Osteoblast (primary cell): ENCODE measurements around the gene DCAF6. TPM values are rescaled to one million over a fixed set of nuclear protein-coding genes. Genes with fewer than 3 reads are reported as not detected.

Experiments used
- DNase-seq: peaks from one replicate; pipeline ENCODE4 v3.0.0; 2011; ENCODE audit warnings: low spot score, mixed read lengths; ENCODE audit not compliant: insufficient read length; ENCODE audit errors: missing footprints
- H2AFZ ChIP-seq: 2 replicates; pipeline ENCODE4 v1.6.0; 2011; ENCODE audit warnings: mild to moderate bottlenecking, low read length
- H3K27ac ChIP-seq: 2 replicates; pipeline ENCODE4 v1.5.1; 2011; ENCODE audit warnings: mild to moderate bottlenecking, low read depth, low read length, moderate library complexity
- H3K27me3 ChIP-seq: 2 replicates; pipeline ENCODE4 v1.6.0; 2012; ENCODE audit warnings: mild to moderate bottlenecking, control low read depth, inconsistent platforms, low read length, moderate library complexity; ENCODE audit not compliant: insufficient read depth
- H3K36me3 ChIP-seq: 2 replicates; pipeline ENCODE4 v1.5.1; 2011; ENCODE audit warnings: mild to moderate bottlenecking, low read length, control low read depth, moderate library complexity; ENCODE audit not compliant: insufficient read depth
- H3K4me1 ChIP-seq: 2 replicates; pipeline ENCODE4 v1.5.1; 2011; ENCODE audit warnings: mild to moderate bottlenecking, low read length, control low read depth, moderate library complexity; ENCODE audit not compliant: insufficient read depth
- H3K4me2 ChIP-seq: 2 replicates; pipeline ENCODE4 v1.6.0; 2011; ENCODE audit warnings: mild to moderate bottlenecking, low read length; ENCODE audit not compliant: insufficient read depth
- H3K4me3 ChIP-seq: fragments of 200-600 bp; sonication (generic); 3 replicates; pipeline ENCODE4 v1.5.1; 2012; ENCODE audit warnings: mild to moderate bottlenecking, low read length, inconsistent platforms; ENCODE audit not compliant: insufficient read depth
- H3K79me2 ChIP-seq: 2 replicates; pipeline ENCODE4 v1.6.0; 2012; ENCODE audit warnings: mild to moderate bottlenecking, low read length, control low read depth, inconsistent platforms; ENCODE audit not compliant: insufficient read depth
- H3K9me3 ChIP-seq: 2 replicates; pipeline ENCODE4 v1.5.1; 2011; ENCODE audit warnings: low read depth, low read length, control low read depth
- H4K20me1 ChIP-seq: 2 replicates; pipeline ENCODE4 v1.6.0; 2012; ENCODE audit warnings: mild to moderate bottlenecking, low read length, control low read depth; ENCODE audit not compliant: insufficient read depth
- total RNA-seq: library from RNA; depleted of rRNA; stranded (reverse); fragments of >200 nt; gene quantifications from 2 replicates; pipeline ENCODE4 v1.2.3, GENCODE V29; 2012
- TF ChIP-seq, protein P1 (sequence below): IDR thresholded peaks from 2 replicates; pipeline ENCODE4 v1.5.1; 2011; ENCODE audit warnings: mild to moderate bottlenecking, low read depth, low read length, moderate library complexity; ENCODE audit errors: extremely low read depth

The DCAF6 gene
- total RNA-seq, 1 donor = 91.6 TPM

GRCh38 chr1:167957710-167958109 lies 21.2 kb downstream of the DCAF6 start:
- Histone ChIP-seq H2AFZ (no peak overlapping the region), H4K20me1 (peaks cover 5% of the 10 kb centered on the region), H3K79me2 (peaks cover 76% of the 10 kb centered on the region), H3K4me2 (no peak overlapping the region), H3K36me3 (peaks cover 27% of the 10 kb centered on the region), H3K4me3 (no peak overlapping the region), H3K27me3 (no peaks in the 10 kb centered on the region), H3K9me3 (no peaks in the 10 kb centered on the region), H3K27ac (no peak overlapping the region), H3K4me1 (no peaks in the 10 kb centered on the region)
- DNase-seq = no peak
- TF ChIP-seq, protein P1, sequence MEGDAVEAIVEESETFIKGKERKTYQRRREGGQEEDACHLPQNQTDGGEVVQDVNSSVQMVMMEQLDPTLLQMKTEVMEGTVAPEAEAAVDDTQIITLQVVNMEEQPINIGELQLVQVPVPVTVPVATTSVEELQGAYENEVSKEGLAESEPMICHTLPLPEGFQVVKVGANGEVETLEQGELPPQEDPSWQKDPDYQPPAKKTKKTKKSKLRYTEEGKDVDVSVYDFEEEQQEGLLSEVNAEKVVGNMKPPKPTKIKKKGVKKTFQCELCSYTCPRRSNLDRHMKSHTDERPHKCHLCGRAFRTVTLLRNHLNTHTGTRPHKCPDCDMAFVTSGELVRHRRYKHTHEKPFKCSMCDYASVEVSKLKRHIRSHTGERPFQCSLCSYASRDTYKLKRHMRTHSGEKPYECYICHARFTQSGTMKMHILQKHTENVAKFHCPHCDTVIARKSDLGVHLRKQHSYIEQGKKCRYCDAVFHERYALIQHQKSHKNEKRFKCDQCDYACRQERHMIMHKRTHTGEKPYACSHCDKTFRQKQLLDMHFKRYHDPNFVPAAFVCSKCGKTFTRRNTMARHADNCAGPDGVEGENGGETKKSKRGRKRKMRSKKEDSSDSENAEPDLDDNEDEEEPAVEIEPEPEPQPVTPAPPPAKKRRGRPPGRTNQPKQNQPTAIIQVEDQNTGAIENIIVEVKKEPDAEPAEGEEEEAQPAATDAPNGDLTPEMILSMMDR = no peak

GRCh38 chr1:167964646-167965045 lies 28.2 kb downstream of the DCAF6 start:
- no peaks in the 10 kb centered on the region for H3K27me3 ChIP-seq
- no peak overlapping the region for H3K27ac ChIP-seq
- TF ChIP-seq, protein P1 = no peak
- peaks cover 15% of the 10 kb centered on the region for H3K36me3 ChIP-seq
- no peaks in the 10 kb centered on the region for H3K4me1 ChIP-seq
- H3K79me2 ChIP-seq = peaks cover 70% of the 10 kb centered on the region
- no peaks in the 10 kb centered on the region for H3K9me3 ChIP-seq
- DNase-seq = no peak
- no peak overlapping the region for H3K4me3 ChIP-seq
- H2AFZ ChIP-seq = no peak overlapping the region
- H3K4me2 ChIP-seq = no peak overlapping the region
- H4K20me1 ChIP-seq = peaks cover 15% of the 10 kb centered on the region

DNA sequence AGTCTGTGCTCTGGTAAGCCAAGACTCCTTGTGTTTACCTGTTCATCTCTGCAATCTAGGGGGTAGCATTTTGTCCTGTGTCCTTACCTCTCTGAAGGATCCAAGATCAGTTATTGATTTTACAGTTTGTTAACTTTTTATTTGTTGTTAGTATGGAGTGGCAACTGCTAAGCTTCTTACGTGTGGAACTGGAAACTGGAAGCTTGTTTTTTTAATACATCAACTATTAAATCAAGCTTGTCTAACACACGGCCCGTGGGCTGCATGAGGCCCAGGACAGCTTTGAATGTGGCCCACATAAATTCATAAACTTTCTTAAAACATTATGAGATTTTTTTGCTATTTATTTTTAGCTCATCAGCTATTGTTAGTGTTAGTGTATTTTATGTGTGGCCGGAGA lies 29.6 kb downstream of the DCAF6 start:
- H3K4me1 ChIP-seq = no peaks in the 10 kb centered on the region
- no peaks in the 10 kb centered on the region for H3K27me3 ChIP-seq
- peaks cover 57% of the 10 kb centered on the region for H3K79me2 ChIP-seq
- H3K9me3 ChIP-seq = no peaks in the 10 kb centered on the region
- DNase-seq = no peak
- no peak overlapping the region for H3K4me2 ChIP-seq
- H4K20me1 ChIP-seq = peaks cover 15% of the 10 kb centered on the region
- H3K36me3 ChIP-seq = peaks cover 15% of the 10 kb centered on the region
- H3K27ac ChIP-seq = no peak overlapping the region
- no peak overlapping the region for H2AFZ ChIP-seq
- no peak overlapping the region for H3K4me3 ChIP-seq
- TF ChIP-seq, protein P1 = no peak

- peaks cover 43% of the 10 kb centered on the region for H3K79me2 ChIP-seq
These were observed 32.1 kb downstream of the DCAF6 start for GRCh38 chr1:167968569-167968968.

More at GRCh38 chr1:167968569-167968968, 32.1 kb downstream of the DCAF6 start:
- TF ChIP-seq, protein P1 = no peak
- H3K27me3 ChIP-seq = no peaks in the 10 kb centered on the region
- DNase-seq = no peak
- no peaks in the 10 kb centered on the region for H3K9me3 ChIP-seq
- H3K4me2 ChIP-seq = no peak overlapping the region
- peaks cover 17% of the 10 kb centered on the region for H4K20me1 ChIP-seq
- H2AFZ ChIP-seq = no peak overlapping the region
- H3K4me1 ChIP-seq = no peaks in the 10 kb centered on the region
- H3K36me3 ChIP-seq = peaks cover 21% of the 10 kb centered on the region
- H3K27ac ChIP-seq = no peak overlapping the region
- no peak overlapping the region for H3K4me3 ChIP-seq
